Measurements from ENCODE around the gene ZNF561. TPM values are rescaled to one million over a fixed set of nuclear protein-coding genes. Genes with fewer than 3 reads are reported as not detected.
A peak's percentile ranks its signal among the peaks of the same experiment; 100 is the strongest.
"Not testable (repeated sequence)": the region's sequence is repeated elsewhere in the genome, so short reads cannot be mapped to it uniquely, and the experiment has no call there.

ZNF561 gene
- total RNA-seq, 4 donors from 2014 or later = 26.8 to 40.3 (median 35.8) TPM

- H3K27ac ChIP-seq (replicated peaks in 1 of 4) = peak within 1 kb of the TSS; percentile 86 to 96 (median 91)
- 1% methylated on average over 36 of the region's 51 CpGs for WGBS
- peaks cover 0 to 12% (median 3%) of the 10 kb centered on the region in 4 donors for H3K36me3 ChIP-seq
- H3K27me3 ChIP-seq = peaks cover 0 to 15% (median 0%) of the 10 kb centered on the region in 4 donors
- intact Hi-C loops (cut with DNase I) = loop anchor here (10.0 kb wide), 1 partner anchor 49 kb away; the partner anchor contains the start of gene ZNF426
- peaks cover 0 to 9% (median under 1%) of the 10 kb centered on the region in 4 donors for H3K9me3 ChIP-seq
- peaks cover 12 to 35% (median 23%) of the 10 kb centered on the region in 4 donors for H3K4me1 ChIP-seq
- TF ChIP-seq CTCF (IDR thresholded peaks at IDR 0.05) (no peak), POLR2AphosphoS5 (IDR thresholded peaks at IDR 0.05) (peak; percentile 83), POLR2A (IDR thresholded peaks at IDR 0.05; ENCODE audit: low read depth) (peak; percentile 41)
- H3K4me3 ChIP-seq = peak within 1 kb of the TSS; percentile 70 to 81 (median 74)
- DNase-seq (ENCODE audit: extremely low spot score) = peak; percentile 98
Measured at GRCh38 chr19:9584073-9584833, 36.8 kb downstream of the ZNF561 start, which contains the start of gene ZNF121. ZNF121 (minus strand) TSS chr19:9584504; CDS start chr19:9568097, 16,407 bp downstream.

DNA sequence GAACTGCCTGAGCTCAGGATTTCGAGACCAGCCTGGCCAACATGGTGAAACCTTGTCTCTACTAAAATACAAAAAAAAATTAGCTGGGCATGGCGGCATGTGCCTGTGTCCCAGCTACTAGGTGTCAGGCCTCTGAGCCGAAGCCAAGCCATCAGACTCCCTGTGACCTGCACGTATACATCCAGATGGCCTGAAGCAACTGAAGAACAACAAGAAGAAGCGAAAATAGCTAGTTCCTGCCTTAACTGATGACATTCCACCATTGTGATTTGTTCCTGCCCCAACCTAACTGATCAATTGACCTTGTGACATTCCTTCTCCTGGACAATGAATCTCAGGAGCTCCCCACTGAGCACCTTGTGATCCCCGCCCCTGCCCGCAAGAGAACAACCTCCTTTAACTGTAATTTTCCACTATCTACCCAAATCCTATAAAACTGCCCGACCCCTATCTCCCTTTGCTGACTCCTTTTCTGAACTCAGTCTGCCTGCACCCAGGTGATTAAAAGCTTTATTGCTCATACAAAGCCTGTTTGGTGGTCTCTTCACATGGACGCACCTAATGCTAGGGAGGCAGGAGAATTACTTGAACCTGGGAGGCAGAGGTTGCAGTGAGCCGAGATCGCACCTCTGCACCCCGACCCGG, 38.8 kb downstream of the ZNF561 start:
- not testable (repeated sequence) for H3K27ac ChIP-seq (replicated peaks in 1 of 4); H3K4me3 ChIP-seq; DNase-seq (ENCODE audit: extremely low spot score)
- intact Hi-C loops (cut with DNase I) = loop anchor here (10.0 kb wide), 1 partner anchor 47 kb away; the partner anchor contains the start of gene ZNF426
- WGBS = 89% methylated on average over 13 of the region's 13 CpGs
- Histone ChIP-seq H3K27me3 (peaks cover 0 to 11% (median 0%) of the 10 kb centered on the region in 4 donors), H3K9me3 (peaks cover 0 to 27% (median 15%) of the 10 kb centered on the region in 4 donors), H3K4me1 (peaks cover 12 to 35% (median 23%) of the 10 kb centered on the region in 4 donors), H3K36me3 (peaks cover 0 to 28% (median 8%) of the 10 kb centered on the region in 4 donors)

- Histone ChIP-seq H3K4me1 (peaks cover 12 to 28% (median 23%) of the 10 kb centered on the region in 4 donors), H3K36me3 (peaks cover 0 to 28% (median 8%) of the 10 kb centered on the region in 4 donors), H3K9me3 (peaks cover 0 to 36% (median 19%) of the 10 kb centered on the region in 4 donors), H3K4me3 (no peak overlapping the region), H3K27me3 (no peaks in the 10 kb centered on the region), H3K27ac (replicated peaks in 1 of 4) (no peak overlapping the region)
- no peak for TF ChIP-seq CTCF (IDR thresholded peaks at IDR 0.05)
- no peak for TF ChIP-seq EP300 (IDR thresholded peaks at IDR 0.05)
- no peak for TF ChIP-seq POLR2AphosphoS5 (IDR thresholded peaks at IDR 0.05)
- TF ChIP-seq POLR2A (IDR thresholded peaks at IDR 0.05; ENCODE audit: low read depth) = no peak
- WGBS = 96% methylated on average over 5 of the region's 5 CpGs
- DNase-seq (ENCODE audit: extremely low spot score) = no peak
- intact Hi-C loops (cut with DNase I) = loop anchor here (10.0 kb wide), 1 partner anchor 46 kb away; the partner anchor contains the start of gene ZNF426
Measured at GRCh38 chr19:9580728-9581127, 40.3 kb downstream of the ZNF561 start.

DNA sequence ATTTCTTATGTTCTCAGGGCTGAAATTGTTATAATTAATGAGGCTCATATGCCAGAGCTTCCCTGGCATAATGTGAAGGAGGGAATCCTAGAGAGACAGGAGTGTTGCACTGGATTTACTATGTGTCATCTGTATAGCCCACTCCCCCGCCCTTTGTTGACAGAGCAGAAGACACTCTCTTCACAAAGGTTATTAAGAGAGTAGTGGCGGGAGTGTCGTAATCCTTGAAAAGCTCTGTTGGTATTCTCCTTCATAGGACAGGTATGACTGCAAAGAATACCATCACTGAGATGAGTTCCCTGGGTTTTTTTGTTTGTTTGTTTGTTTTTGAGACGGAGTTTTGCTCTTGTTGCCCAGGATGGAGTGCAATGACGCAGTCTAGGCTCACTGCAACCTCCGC, 50.8 kb downstream of the ZNF561 start:
- H3K4me3 ChIP-seq = no peak overlapping the region
- H3K4me1 ChIP-seq = no peaks in the 10 kb centered on the region
- no peak for DNase-seq (ENCODE audit: extremely low spot score)
- H3K27me3 ChIP-seq = no peaks in the 10 kb centered on the region
- H3K27ac ChIP-seq (replicated peaks in 1 of 4) = no peak overlapping the region
- H3K9me3 ChIP-seq = peaks cover 14 to 100% (median 99%) of the 10 kb centered on the region in 4 donors
- H3K36me3 ChIP-seq = peaks cover 40 to 63% (median 51%) of the 10 kb centered on the region in 4 donors
- WGBS = 95% methylated on average over 6 of the region's 6 CpGs
- intact Hi-C loops (cut with DNase I) = no loop called here
- no peak for TF ChIP-seq CTCF (IDR thresholded peaks at IDR 0.05)
- TF ChIP-seq POLR2AphosphoS5 (IDR thresholded peaks at IDR 0.05) = no peak
- TF ChIP-seq POLR2A (IDR thresholded peaks at IDR 0.05; ENCODE audit: low read depth) = no peak
- no peak for TF ChIP-seq EP300 (IDR thresholded peaks at IDR 0.05)

GRCh38 chr19:9566729-9567128, 54.3 kb downstream of the ZNF561 start:
- TF ChIP-seq CTCF (IDR thresholded peaks at IDR 0.05) (no peak), POLR2A (IDR thresholded peaks at IDR 0.05; ENCODE audit: low read depth) (no peak), POLR2AphosphoS5 (IDR thresholded peaks at IDR 0.05) (no peak), EP300 (IDR thresholded peaks at IDR 0.05) (no peak)
- Histone ChIP-seq H3K27me3 (no peaks in the 10 kb centered on the region), H3K9me3 (peaks cover 17 to 100% (median 98%) of the 10 kb centered on the region in 4 donors), H3K27ac (replicated peaks in 1 of 4) (no peak overlapping the region), H3K36me3 (peaks cover 71 to 85% (median 76%) of the 10 kb centered on the region in 4 donors), H3K4me1 (no peaks in the 10 kb centered on the region), H3K4me3 (peak overlapping the region in 1 of 4 donors; percentile 3)
- WGBS = 100% methylated on average over 1 of the region's 1 CpG
- intact Hi-C loops (cut with DNase I) = no loop called here
- no peak for DNase-seq (ENCODE audit: extremely low spot score)
